ENCODE data around the gene PSIP1.
"Not testable (repeated sequence)": the region's sequence is repeated elsewhere in the genome, so short reads cannot be mapped to it uniquely, and the experiment has no call there.

Gene PSIP1

DNA sequence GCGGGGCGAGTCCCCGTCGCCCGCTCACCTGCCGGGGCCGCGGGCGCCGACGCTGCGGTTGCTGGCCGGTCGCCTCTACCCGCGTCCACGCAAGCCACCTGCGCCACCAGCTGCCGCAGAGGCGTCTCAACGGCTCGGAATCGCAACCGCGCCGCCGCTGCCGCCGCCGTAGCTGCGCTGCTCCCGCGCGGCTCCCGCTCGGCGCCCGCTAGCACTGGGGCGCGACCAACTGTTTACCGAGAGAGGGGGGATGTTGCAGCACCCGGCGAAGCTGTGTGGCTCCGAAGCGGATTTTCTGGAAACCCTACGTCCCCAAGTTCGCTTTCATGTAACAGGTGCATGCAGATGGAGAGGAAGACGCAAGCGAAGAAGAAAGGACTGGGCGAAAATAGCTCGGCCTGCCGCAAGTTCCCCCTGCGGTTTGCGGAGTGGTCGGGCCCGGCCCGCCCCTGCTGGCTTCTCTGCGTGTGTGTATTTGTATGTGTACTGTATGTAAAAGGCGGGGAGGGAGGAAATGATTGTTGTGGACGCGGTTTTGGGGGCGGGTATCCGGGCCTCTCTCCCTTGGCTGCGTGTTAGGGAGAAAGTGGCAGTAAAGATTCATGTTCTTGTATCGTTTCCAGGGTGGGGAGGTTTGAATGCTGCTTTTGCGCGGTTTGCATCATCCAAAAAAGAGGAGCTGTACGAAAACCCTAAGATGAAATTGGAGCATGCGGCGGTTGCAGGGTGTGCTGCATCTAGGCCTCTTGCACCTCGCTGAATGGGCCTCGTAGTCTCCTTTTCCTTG lies at the start of gene PSIP1:
PSIP1 (minus strand) TSS at position 182 of the 787 bp plus-strand sequence. CDS start 782 bp downstream, outside the sequence.
- DNase-seq (ENCODE audit: low read depth in 2 of 3, low spot score in 1 of 3): peak; percentile 76 to 82 (median 77)

GRCh38 chr9:15553528-15553898 lies 42.7 kb upstream of the PSIP1 start:
- no peak for DNase-seq (ENCODE audit: low read depth in 2 of 3, low spot score in 1 of 3)

DNA sequence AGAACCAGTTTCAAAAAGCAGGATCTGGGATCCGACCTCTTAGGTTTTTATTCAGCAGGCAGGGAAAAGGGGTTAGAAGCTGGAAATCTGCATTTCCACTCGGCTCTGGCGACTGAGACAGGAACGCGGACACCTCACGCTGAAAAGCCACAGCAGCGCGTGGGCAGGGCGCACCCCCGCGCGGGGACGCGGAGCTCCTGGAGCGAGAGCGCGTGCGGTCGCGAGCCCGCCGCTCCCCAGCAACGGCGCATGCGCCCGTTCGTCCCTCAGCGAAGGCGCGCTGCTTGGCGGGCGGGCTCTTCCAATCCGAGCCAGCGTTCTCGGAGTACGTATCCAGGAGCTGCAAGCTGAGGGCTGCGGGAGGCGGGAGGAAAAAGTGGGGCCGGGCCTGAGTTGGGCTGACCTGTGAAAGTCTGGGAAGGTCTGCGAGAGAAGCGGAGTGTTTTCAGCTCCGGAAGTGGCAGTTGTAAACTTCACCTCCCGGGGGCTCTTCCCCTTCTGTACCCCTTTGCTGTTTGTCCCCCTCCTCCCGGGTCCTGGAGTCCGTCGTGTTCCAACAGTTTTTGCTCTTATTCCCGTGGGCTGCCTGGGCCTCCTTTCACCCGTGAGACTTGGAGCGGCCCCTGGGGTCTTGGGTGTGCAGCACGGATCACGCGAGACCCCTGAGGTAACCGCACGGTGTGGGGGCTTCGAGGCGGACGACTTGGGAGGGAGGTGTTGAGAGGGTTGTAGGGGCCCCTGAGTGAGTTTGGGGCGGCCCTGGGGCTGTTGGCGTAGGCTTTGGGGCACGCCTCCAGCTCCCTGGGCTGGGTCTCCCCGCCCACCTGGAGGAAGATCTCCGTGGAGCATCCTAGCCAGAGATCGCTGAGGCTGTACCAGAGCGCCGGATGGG lies 42.1 kb upstream of the PSIP1 start, which contains the start of gene CCDC171:
CCDC171 (plus strand) TSS at position 408 of the 892 bp plus-strand sequence. CDS start 11,046 bp downstream, outside the sequence.
- peak; percentile 67 to 83 (median 75) for DNase-seq (ENCODE audit: low read depth in 2 of 3, low spot score in 1 of 3)

- DNase-seq (ENCODE audit: low read depth in 2 of 3, low spot score in 1 of 3): no peak
Measured at GRCh38 chr9:15549611-15550010, 38.8 kb upstream of the PSIP1 start.

DNA sequence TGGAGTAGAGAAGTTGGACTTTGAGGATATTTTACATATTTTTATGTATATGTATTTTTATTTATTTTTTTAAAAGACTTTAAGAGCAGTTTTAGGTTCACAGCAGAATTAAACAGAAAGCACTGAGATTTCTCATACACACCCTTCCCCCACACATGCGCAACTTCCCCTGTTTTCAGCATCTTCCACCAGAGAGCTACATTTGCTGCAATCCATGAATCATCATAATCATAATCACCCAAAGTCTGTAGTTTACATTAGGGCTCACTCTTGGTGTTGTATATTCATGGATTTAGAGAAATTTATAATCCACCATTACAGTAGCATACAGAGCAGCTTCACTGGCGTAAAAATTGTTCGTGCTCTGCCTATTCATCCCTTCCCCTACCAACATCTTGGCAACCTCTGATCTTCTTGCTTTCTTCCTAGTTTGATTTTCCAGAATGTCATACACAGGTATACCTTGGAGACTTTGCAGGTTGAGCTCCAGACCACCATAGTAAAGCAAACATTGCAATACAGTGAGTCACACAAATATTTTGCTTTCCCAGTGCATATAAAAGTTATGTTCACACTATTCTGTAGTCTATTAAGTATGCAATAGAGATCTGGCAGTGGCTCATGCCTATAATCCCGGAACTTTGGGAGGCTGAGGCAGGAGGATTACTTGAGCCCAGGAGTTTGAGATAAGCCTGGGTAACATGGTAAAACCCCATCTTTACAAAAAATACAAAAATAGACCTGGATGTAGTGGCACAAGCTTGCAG lies 32.5 kb upstream of the PSIP1 start:
- no peak for DNase-seq (ENCODE audit: low read depth in 2 of 3, low spot score in 1 of 3)

DNA sequence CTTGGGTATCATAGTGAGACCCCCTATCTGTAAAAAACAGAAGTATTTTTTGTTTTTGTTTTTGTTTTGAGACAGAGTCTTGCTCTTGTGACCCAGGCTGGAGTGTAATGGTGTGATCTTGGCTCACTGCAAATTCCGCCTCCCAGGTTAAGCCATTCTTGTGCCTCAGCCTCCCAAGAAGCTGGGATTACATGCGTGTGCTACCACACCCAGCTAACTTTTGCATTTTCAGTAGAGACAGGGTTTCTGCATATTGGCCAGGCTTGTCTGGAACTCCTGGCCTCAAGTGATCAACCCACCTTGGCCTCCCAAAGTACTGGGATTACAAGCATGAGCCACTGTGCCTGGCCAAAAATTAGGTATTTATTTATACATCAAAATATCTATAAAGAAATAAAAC lies 31.9 kb upstream of the PSIP1 start:
- DNase-seq (ENCODE audit: low read depth in 2 of 3, low spot score in 1 of 3): no peak

DNA sequence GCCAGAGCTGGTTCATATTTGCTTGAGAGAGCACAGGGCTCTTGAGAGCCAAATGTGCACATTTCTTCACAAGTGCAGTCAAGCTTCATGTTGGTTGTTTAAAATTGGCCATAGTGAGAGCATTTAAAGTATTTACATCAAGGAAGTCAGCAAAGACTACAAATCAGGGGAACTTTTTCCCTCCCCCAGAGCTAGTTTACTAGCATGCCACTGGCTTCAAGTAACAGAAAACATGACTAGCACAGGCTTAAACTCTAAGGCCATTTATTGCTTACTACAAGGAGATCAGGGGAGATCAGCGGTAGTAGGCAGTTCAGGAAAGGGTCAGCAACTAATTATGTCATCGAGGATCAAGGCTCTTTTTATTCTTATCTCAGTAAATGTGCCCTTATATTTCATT lies 31.1 kb upstream of the PSIP1 start:
- DNase-seq (ENCODE audit: low read depth in 2 of 3, low spot score in 1 of 3): no peak

GRCh38 chr9:15531380-15531779 lies 20.6 kb upstream of the PSIP1 start:
- DNase-seq (ENCODE audit: low read depth in 2 of 3, low spot score in 1 of 3): no peak

- DNase-seq (ENCODE audit: low read depth in 2 of 3, low spot score in 1 of 3): no peak
Measured at GRCh38 chr9:15529566-15530324, 19.0 kb upstream of the PSIP1 start.

GRCh38 chr9:15527035-15527434 lies 16.3 kb upstream of the PSIP1 start:
- not testable (repeated sequence) for DNase-seq (ENCODE audit: low read depth in 2 of 3, low spot score in 1 of 3)

- no peak for DNase-seq (ENCODE audit: low read depth in 2 of 3, low spot score in 1 of 3)
Measured at GRCh38 chr9:15525958-15526357, 15.2 kb upstream of the PSIP1 start.

DNA sequence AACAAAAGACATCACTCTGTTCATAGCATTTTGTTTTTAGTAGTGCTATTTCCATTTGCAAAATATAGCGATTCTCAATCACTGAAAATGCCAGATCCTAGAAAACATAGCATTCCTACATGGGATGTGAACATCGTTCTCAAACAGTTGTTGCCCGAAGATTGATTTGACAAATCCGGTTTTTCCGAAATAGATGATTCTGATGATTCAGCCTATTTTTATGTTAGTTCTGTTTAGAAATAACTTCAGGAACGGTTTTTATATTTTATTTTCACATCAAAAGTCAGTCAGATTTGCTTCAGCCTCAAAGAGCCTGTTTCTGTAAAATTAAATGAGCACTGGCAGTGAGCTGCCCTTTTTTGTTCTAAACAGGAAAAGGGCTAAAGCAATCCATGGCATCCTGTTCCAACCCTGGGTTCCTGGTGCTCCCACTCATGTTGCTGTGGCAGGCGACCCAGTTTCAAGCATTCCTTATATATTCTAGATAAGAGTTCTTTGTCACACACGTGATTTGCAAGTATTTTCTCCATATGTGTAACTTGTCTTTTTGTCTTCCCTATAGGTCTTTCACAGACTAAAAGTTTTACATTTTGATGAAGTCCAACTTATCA lies 14.2 kb upstream of the PSIP1 start:
- no peak for DNase-seq (ENCODE audit: low read depth in 2 of 3, low spot score in 1 of 3)

DNA sequence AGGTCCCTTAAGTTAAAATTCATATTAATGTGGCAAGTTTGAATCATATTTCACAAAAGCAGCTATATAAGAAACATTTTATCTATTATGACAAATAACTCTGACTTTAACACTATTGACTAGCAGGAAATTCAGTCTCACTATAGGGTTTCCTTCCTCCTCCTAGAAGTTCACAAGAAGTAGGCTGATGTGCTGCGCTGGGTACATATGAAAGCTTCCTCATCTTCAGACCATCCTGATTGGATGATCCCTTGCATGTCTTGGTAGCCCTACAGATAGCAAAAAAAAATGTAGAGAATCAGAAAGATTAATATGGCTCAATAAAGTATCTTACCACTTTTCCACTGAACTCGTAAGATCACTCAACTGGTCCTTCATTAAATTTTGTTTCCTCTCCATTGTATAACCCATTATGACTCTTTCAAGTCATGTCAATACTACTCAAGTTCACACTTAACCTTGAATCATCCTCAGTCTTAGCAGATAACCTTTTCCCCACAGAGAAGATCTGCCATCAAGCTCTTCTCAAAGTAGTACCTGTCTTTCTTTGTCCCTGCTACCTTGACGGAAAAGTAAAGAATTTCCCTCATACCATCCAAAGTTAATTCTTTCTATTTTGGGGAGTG lies 11.5 kb upstream of the PSIP1 start:
- DNase-seq (ENCODE audit: low read depth in 2 of 3, low spot score in 1 of 3): no peak

- DNase-seq (ENCODE audit: low read depth in 2 of 3, low spot score in 1 of 3): no peak
Measured at GRCh38 chr9:15521254-15521653, 10.5 kb upstream of the PSIP1 start.

GRCh38 chr9:15519831-15520230 lies 9.1 kb upstream of the PSIP1 start:
- no peak for DNase-seq (ENCODE audit: low read depth in 2 of 3, low spot score in 1 of 3)

- no peak for DNase-seq (ENCODE audit: low read depth in 2 of 3, low spot score in 1 of 3)
Measured at GRCh38 chr9:15513335-15513734, 2.6 kb upstream of the PSIP1 start.

GRCh38 chr9:15512889-15513288 lies 2.1 kb upstream of the PSIP1 start:
- DNase-seq (ENCODE audit: low read depth in 2 of 3, low spot score in 1 of 3): no peak

DNA sequence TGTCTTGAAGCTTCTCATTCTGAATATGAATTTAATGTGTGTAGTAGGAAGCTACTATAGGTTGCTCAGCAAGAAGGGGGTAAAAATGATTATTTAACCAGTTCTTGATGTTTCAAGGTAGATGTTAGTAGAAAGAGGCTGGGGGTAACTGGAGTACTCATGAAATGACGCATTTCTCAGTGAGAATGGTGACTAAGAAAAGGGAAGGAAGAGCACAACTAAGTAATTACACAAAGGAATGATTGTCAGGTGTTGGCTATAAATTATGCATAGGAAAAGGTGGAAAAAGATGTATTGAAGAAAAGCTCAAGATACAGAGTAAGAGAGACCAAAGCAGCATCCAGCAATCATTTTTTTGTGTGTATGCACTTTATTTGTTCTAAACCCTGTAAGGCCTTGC lies 1.4 kb upstream of the PSIP1 start:
- no peak for DNase-seq (ENCODE audit: low read depth in 2 of 3, low spot score in 1 of 3)

GRCh38 chr9:15509931-15510788 lies 610 bp downstream of the PSIP1 start:
- peak; percentile 39 to 51 (median 40) for DNase-seq (ENCODE audit: low read depth in 2 of 3, low spot score in 1 of 3)

Data from stimulated activated CD4-positive, alpha-beta T cell treated with anti-CD3 and anti-CD28 coated beads, Interleukin-12 subunit alpha, Interleukin-12 subunit beta, amount 100 ng/mL, for 48 hours (primary cell).